ENCODE data around the gene B4GAT1.
"Not testable (repeated sequence)": the region's sequence is repeated elsewhere in the genome, so short reads cannot be mapped to it uniquely, and the experiment has no call there.

DNA sequence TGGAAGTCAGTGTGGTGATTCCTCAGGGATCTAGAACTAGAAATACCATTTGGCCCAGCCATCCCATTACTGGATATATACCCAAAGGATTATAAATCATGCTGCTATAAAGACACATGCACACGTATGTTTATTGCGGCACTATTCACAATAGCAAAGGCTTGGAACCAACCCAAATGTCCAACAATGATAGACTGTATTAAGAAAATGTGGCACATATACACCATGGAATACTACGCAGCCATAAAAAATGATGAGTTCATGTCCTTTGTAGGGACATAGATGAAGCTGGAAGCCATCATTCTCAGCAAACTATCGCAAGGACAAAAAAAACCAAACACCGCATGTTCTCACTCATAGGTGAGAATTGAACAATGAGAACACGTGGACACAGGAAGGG lies 26.7 kb downstream of the B4GAT1 start:
- TF ChIP-seq, protein P1, sequence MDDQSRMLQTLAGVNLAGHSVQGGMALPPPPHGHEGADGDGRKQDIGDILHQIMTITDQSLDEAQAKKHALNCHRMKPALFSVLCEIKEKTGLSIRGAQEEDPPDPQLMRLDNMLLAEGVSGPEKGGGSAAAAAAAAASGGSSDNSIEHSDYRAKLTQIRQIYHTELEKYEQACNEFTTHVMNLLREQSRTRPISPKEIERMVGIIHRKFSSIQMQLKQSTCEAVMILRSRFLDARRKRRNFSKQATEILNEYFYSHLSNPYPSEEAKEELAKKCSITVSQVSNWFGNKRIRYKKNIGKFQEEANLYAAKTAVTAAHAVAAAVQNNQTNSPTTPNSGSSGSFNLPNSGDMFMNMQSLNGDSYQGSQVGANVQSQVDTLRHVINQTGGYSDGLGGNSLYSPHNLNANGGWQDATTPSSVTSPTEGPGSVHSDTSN (IDR thresholded peaks at IDR 0.05): not testable (repeated sequence)
- TF ChIP-seq RAD21 (IDR thresholded peaks at IDR 0.05; ENCODE audit: low read length); ELF1 (IDR thresholded peaks at IDR 0.05); RFX5 (IDR thresholded peaks at IDR 0.05; ENCODE audit: low read length); TEAD4 (IDR thresholded peaks at IDR 0.05; ENCODE audit: borderline replicate concordance, insufficient read depth); TCF12 (IDR thresholded peaks at IDR 0.05): not testable (repeated sequence)

Measured in SK-N-SH (cell line).